Activated CD8-positive, alpha-beta memory T cell treated with anti-CD3 and anti-CD28 coated beads for 48 hours (primary cell): ENCODE results near the gene KCNAB1.

Source experiments
- DNase-seq, 3 experiments: peaks; one replicate each; pipeline ENCODE4 v3.0.0-alpha.2; 2020; ENCODE audit warnings: low read depth in 2 of 3, low spot score in 2 of 3

The KCNAB1 gene

DNA sequence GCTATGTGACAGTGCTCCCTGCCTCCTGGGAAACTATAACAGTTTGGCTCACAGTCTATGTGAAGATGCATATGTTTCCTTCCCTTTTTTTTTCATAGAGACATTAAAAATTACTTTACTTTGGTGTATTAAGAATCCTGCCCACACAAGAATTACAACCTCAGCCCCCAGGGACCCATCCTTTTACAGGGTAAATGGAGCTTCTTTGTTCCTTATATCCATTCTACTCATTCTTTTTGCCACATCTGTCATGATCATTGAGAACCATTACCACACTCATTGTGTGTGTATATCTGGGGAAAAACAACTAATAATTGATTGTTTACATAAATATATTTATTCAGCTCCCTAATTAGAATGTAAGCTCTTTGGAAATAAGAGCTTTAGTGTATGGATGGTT lies 277.2 kb downstream of the KCNAB1 start:
- DNase-seq: no peak

DNA sequence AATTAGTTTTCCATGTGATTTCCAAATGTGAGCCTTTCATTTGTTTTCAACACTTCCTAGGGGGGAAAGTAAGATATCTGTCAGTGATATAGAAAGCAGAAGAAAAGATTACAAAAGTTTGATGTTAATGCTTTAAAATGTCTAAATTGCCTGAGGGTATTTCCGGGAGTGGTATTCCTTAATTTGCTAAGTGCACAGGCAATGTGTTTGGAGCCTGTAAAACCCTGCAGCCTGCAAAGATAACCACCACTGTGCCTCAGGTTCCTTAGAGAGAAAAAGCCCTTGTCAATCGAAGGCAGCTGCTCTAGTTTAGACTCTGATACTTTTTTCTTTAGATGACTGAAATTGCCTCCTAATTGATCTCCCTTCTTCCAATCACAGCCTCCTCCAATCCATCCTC lies 279.7 kb downstream of the KCNAB1 start:
- DNase-seq: no peak

DNA sequence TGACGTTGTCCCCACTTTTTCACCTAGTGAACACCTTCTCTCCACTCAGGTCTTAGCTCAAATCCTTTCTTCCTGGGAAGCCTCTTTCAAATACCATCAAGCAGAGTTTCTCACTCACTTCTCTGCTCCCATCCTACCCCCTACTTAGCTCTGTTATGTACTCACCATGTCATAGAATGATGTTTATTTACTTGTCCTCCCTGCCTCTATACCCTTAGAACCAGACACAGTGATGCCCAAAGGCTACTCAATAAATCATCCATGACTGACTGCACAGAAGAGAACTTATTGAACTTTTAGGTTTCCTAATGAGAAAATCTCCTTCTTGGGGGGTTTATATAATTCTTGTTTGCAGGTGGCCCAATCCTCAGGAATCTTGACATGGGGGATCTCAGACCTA lies 280.4 kb downstream of the KCNAB1 start:
- no peak for DNase-seq

GRCh38 chr3:156404217-156404616 lies 283.8 kb downstream of the KCNAB1 start:
- no peak for DNase-seq

DNA sequence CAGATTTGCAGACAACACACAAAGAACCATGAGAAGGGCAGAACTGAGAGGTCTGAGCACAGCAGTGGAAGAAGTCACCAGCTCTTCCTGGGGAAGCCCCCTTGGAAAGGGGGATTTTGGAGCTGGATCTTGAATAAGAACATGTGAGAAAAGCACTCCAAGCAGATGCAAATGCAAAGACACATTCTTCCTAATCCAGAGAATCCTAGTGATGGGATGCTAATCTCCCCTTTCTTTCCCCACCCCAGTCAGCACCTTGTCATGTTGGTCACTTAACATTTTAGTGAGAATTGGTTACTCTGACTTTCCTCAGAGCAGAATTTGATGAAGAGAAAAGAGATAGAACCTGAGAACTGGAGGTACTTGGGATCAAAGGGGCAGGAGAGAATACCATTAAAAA lies 286.0 kb downstream of the KCNAB1 start:
- no peak for DNase-seq

GRCh38 chr3:156407617-156408225 lies 287.3 kb downstream of the KCNAB1 start:
- no peak for DNase-seq

GRCh38 chr3:156409694-156410093 lies 289.3 kb downstream of the KCNAB1 start:
- no peak for DNase-seq

DNA sequence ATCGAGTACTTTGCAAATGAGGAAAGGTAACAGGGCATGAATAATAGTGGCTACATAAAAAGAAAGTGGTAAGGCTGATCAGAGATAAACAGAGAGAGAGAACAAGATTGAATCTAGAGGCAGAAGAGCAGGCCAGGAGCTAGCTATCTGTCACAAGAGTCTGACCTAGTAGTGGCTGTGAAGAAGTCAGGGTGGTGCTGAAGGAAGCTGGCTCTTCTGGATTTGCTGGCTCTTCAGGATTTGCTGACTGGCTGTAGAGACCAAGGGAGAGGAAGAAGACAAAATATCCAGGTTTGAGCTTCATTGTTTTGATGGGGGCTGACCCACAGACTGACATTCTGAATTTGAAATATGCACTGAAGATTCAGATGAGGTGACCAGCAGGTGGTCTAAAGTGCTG lies 292.2 kb downstream of the KCNAB1 start:
- DNase-seq: no peak

DNA sequence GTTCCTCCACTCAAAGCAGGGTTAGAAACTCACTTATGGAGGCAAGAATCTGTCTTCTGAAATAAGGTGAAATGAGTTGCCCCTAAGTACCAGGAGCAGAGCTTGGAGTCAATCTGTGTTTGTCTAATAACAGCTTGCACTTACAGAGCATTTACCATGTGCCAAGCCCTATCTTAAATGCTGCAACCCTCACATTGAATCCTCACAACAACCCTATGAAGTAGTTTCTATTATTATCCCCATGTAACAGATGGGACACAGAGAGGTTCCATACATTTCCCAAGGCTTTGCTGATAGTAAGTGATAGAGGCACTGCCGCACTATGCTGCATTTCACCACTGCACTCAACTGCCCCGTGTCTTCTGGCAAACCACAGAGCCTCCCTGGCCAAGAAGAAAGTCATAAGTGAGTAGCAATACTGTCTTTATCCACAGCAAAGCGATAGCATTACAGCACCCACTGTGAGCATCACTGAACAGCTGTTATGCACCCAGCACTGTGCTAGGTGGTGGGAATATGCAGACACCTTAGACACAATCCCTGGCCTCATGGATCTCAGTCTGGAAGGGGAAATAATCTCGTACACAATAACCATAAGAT lies 293.0 kb downstream of the KCNAB1 start:
- no peak for DNase-seq

GRCh38 chr3:156416846-156417558 lies 296.6 kb downstream of the KCNAB1 start:
- no peak for DNase-seq

DNA sequence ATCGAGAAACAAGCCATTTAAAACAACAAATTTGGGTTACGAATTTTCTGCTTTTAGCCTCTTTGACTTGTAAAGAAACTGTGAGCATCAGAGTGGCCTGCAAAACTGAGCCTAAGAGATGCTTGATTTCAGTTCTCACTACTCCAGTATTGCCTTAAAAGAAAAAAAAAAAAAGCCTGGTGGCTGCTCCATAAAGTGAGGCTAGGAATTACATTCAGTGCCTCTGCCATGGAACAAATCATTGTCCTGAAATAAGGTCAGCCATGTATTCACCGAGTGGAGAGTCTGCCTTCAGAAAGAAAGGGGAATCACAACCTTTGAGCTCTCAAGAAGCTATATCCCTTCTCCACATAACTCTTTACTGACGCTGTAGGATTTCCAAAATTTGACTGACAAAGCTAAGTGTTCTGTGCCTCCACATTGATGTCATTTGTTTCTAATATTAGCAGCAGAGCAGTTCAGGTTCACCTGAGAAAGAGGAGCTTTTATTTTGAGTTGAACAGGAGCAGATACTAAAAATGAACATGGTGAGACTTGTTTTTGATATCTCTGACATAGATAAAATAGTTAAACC lies 297.3 kb downstream of the KCNAB1 start:
- DNase-seq: no peak

GRCh38 chr3:156418428-156418827 lies 298.1 kb downstream of the KCNAB1 start:
- no peak for DNase-seq

DNA sequence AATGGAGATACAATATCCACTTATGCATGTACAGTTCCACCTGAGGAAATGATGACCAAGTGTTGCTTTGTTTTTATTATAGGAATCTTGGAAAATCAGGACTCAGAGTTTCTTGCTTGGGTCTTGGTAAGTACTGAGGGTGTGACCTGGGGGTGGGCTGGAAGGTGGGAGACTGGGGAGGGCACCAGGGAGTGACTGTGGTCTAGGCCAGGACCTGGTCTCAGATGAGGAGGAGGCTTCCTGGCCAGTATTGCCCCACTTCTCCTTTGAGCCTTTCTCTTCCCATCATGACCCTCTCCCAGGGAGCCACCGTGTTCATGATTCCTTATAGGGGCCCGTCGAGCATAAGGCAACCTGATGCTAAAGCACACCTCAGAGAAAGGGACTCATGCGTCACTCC lies 301.2 kb downstream of the KCNAB1 start:
- no peak for DNase-seq

- no peak for DNase-seq
Observed at GRCh38 chr3:156424758-156425157, 304.4 kb downstream of the KCNAB1 start.

DNA sequence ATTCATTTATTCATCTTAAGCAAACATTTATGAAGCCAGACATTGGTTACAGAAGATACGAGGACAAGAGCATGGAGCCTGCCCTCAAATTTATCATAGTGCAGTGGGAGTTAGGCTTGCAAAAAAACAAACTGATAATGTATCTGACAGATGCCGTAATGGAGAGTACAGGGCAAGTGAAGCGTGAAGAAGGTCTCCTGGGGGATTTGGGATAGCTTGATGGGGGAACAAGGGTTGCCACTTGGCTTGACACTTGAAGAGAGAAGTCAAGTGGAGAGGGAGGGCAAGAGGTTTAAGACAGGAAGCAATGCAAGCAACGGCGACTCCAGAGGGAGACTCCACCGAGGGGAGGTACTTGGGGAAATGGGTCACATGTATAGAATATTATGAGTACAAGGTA lies 305.3 kb downstream of the KCNAB1 start:
- no peak for DNase-seq

DNA sequence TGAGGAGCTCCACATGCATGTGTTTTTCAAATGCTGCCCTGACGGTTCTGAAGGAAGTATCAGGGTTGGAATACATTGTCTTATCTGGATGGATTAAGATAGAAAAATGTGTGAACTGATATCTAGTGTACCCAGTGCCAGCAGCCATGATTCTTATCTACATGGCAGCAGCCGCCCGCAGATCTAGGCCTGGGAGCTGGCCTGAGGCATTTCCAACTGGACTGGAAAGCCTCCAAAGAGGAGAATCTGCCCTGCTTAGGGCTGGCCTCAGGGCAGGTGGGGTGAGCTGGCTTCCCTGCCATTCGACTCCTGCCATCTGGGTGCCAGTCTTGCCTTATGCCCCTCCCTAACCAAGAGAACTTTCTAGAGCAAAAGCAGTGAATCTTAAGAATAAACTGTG lies 308.7 kb downstream of the KCNAB1 start:
- DNase-seq: no peak

GRCh38 chr3:156431334-156432124 lies 311.2 kb downstream of the KCNAB1 start:
- no peak for DNase-seq

GRCh38 chr3:156432563-156432962 lies 312.2 kb downstream of the KCNAB1 start:
- no peak for DNase-seq

- DNase-seq: no peak
Observed at GRCh38 chr3:156433138-156433537, 312.8 kb downstream of the KCNAB1 start.

- DNase-seq: no peak
Observed at GRCh38 chr3:156433910-156434309, 313.5 kb downstream of the KCNAB1 start.

GRCh38 chr3:156434921-156435320 lies 314.5 kb downstream of the KCNAB1 start:
- no peak for DNase-seq

- DNase-seq: no peak
Observed at GRCh38 chr3:156443079-156443478, 322.7 kb downstream of the KCNAB1 start.
